K562 (cell line): ENCODE measurements around the gene FBXO27. TPM values are rescaled to one million over a fixed set of nuclear protein-coding genes. Genes with fewer than 3 reads are reported as not detected.
"Not testable (repeated sequence)": the region's sequence is repeated elsewhere in the genome, so short reads cannot be mapped to it uniquely, and the experiment has no call there.

Source experiments
- ATAC-seq: fragments of 200-7000 bp; cut with Tn5 transposase; 3 replicates; pipeline ENCODE4 v1.9.1; 2020; ENCODE audit warnings: moderate library complexity
- BruUV-seq: library from RNA; stranded (reverse); fragments of 400-500 nt; replicated peaks from 2 replicates; lab custom pipeline; 2021; lab: Mats Ljungman, UMichigan
- CTCF ChIA-PET: fragments of 300-600 bp; formaldehyde crosslinking; extraction: SDS; loops from one replicate; lab custom pipeline; 2021; ENCODE audit warnings: low intra/inter-chr PET ratio; lab: Yijun Ruan, JAX
- POLR2A ChIA-PET: fragments of 300-600, 350-650 bp; sonication (Branson Sonifier 250); formaldehyde crosslinking; extraction: SDS; loops from one replicate; lab custom pipeline; 2021; ENCODE audit warnings: antibody characterized with exemption, inconsistent platforms; lab: Yijun Ruan, JAX
- DNase-seq, 4 experiments: peaks; one replicate each; pipeline versions ENCODE4 v3.0.0 to v3.0.0-alpha.2; 2011 to 2018; ENCODE audit warnings: low spot score in 3 of 4, mixed read lengths in 3 of 4; ENCODE audit errors: extremely low read depth in 1 of 4
- FAIRE-seq: peaks from 2 replicates; lab custom pipeline; 2011; peaks lifted over from hg19 to GRCh38; lab: Jason Lieb, UNC
- H2AFZ ChIP-seq: 2 replicates; pipeline ENCODE4 v1.6.0; 2011; ENCODE audit warnings: low read depth, low read length, control low read depth, inconsistent platforms
- H3K27ac ChIP-seq: fragments of 200-600 bp; 3 replicates; pipeline ENCODE4 v1.8.0; 2011; ENCODE audit warnings: low read depth, mild to moderate bottlenecking, control low read depth, inconsistent platforms, low read length, moderate library complexity, mixed read lengths; ENCODE audit errors: extremely low read depth
- H3K27me3 ChIP-seq, 2 experiments: fragments of 300-600 bp in 1 of 2; 2 replicates in 1 of 2; 3 replicates in 1 of 2; pipeline versions ENCODE4 v1.6.0 to v1.8.0; 2011; ENCODE audit warnings: inconsistent platforms in 2 of 2, low read length in 2 of 2, mild to moderate bottlenecking in 1 of 2, mixed read lengths in 1 of 2, moderate library complexity in 1 of 2; ENCODE audit not compliant: control insufficient read depth in 2 of 2, insufficient read depth in 2 of 2
- H3K36me3 ChIP-seq: fragments of 300-600 bp; 3 replicates; pipeline ENCODE4 v1.8.0; 2011; ENCODE audit warnings: mild to moderate bottlenecking, low read length, inconsistent platforms; ENCODE audit not compliant: control insufficient read depth, insufficient read depth
- H3K4me1 ChIP-seq, 2 experiments: fragments of 200-600 bp in 1 of 2; replicated peaks in 1 of 2; 2 replicates in 1 of 2; 3 replicates in 1 of 2; pipeline versions ENCODE4 v1.5.1 to v1.8.0; 2011; ENCODE audit warnings: inconsistent platforms in 2 of 2, low read length in 2 of 2, mild to moderate bottlenecking in 1 of 2, mixed read lengths in 1 of 2, moderate library complexity in 1 of 2; ENCODE audit not compliant: control insufficient read depth in 2 of 2, insufficient read depth in 2 of 2
- H3K4me2 ChIP-seq: 2 replicates; pipeline ENCODE4 v1.6.1; 2011; ENCODE audit warnings: low read length, control low read depth, inconsistent platforms, mixed read lengths; ENCODE audit not compliant: insufficient read depth
- H3K4me3 ChIP-seq: fragments of 200-600 bp; sonication (generic), shearing (Covaris generic); 2 replicates; pipeline ENCODE4 v1.5.1; 2016; ENCODE audit warnings: control low read depth, inconsistent platforms
- H3K79me2 ChIP-seq: fragments of 200-600 bp; 3 replicates; pipeline ENCODE4 v1.8.0; 2011; ENCODE audit warnings: low read length, inconsistent platforms; ENCODE audit not compliant: control insufficient read depth, insufficient read depth
- H3K9ac ChIP-seq, 2 experiments: 2 replicates each; pipeline versions ENCODE4 v1.6.0 to v1.6.1; 2011; ENCODE audit warnings: low read depth in 2 of 2, low read length in 2 of 2, control low read depth in 1 of 2, inconsistent platforms in 1 of 2, mild to moderate bottlenecking in 1 of 2, mixed read lengths in 1 of 2; ENCODE audit not compliant: insufficient read depth in 1 of 2
- H3K9me1 ChIP-seq: one replicate; pipeline ENCODE4 v1.6.0; 2011; ENCODE audit warnings: inconsistent platforms, mild to moderate bottlenecking, low read length, moderate library complexity; ENCODE audit not compliant: control insufficient read depth, insufficient read depth
- H3K9me3 ChIP-seq: replicated peaks from 2 replicates; pipeline ENCODE4 v1.5.1; 2011; ENCODE audit warnings: low read depth, low read length, inconsistent platforms; ENCODE audit not compliant: control insufficient read depth, insufficient read depth
- H4K20me1 ChIP-seq: replicated peaks from 2 replicates; pipeline ENCODE4 v1.6.1; 2011; ENCODE audit warnings: low read length, inconsistent platforms, mixed read lengths; ENCODE audit not compliant: control insufficient read depth, insufficient read depth
- CEBPB ChIP-seq: fragments of 450-650 bp; IDR thresholded peaks from 2 replicates; pipeline ENCODE4 v1.6.1; 2016; ENCODE audit warnings: missing genetic modification characterization, missing compliant biosample characterization
- CEBPG ChIP-seq, 3 experiments: fragments of 200-800 bp in 1 of 3; sonication (Bioruptor generic) in 1 of 3; sonication (generic) in 1 of 3; formaldehyde crosslinking in 1 of 3; IDR thresholded peaks in 2 of 3; conservative IDR thresholded peaks in 1 of 3; 2 replicates each; pipeline versions ENCODE4 v1.6.1 to v1.8.0; 2016 to 2022; ENCODE audit warnings: missing compliant biosample characterization in 2 of 3, missing genetic modification characterization in 2 of 3, mild to moderate bottlenecking in 1 of 3, missing genetic modification reagents in 1 of 3
- DPF2 ChIP-seq: fragments of 450-650 bp; IDR thresholded peaks from 2 replicates; pipeline ENCODE4 v1.6.1; 2016
- NFE2 ChIP-seq: IDR thresholded peaks from 2 replicates; pipeline ENCODE4 v1.6.1; 2014; ENCODE audit warnings: antibody characterized with exemption, low read depth
- SMARCE1 ChIP-seq: fragments of 450-650 bp; IDR thresholded peaks from 2 replicates; pipeline ENCODE4 v1.7.1; 2016; ENCODE audit warnings: mild to moderate bottlenecking
- ZNF384 ChIP-seq: IDR thresholded peaks from 2 replicates; pipeline ENCODE4 v1.6.1; 2012; ENCODE audit warnings: low read depth, low read length, improper control_type of control experiment
- WGBS: fragments of 100-300 bp; shearing (Covaris generic); methylation state at CpG from one replicate; pipeline ENCODE4 v1.1.6; 2016; ENCODE audit warnings: low coverage, mixed read lengths; ENCODE audit not compliant: insufficient coverage; ENCODE audit errors: missing lambda C conversion rate; 5-methylcytosine and 5-hydroxymethylcytosine counted together
- in situ Hi-C: fragments of 300-500 bp; cut with MboI; formaldehyde crosslinking; loops from 4 replicates; pipeline ENCODE4 v1.15.0; 2018; ENCODE audit warnings: inconsistent platforms, mixed read lengths
- intact Hi-C: fragments of 100-400 bp; cut with micrococcal nuclease; formaldehyde crosslinking; loops from 2 replicates; pipeline ENCODE4 v1.14.2; 2022
- polyA plus RNA-seq, 8 experiments: library from polyadenylated mRNA; depleted of rRNA in 4 of 8; stranded (reverse) in 5 of 8; unstranded in 3 of 8; fragments of >200 nt; fragmentation: Nextera tagmentation in 2 of 8; fragmentation: Illumina TruSeq in 1 of 8; extraction: Ambion mirVana in 2 of 8; extraction: Trizol in 1 of 8; gene quantifications; 2 replicates each; pipeline versions ENCODE4 v1.2.1 to v1.2.3, GENCODE V29; 2011 to 2014; ENCODE audit warnings: inconsistent platforms in 1 of 8, missing spikeins in 1 of 8
- total RNA-seq, 7 experiments: library from RNA; depleted of rRNA in 6 of 7; stranded (reverse); fragments of >200 nt in 6 of 7; fragmentation: Illumina TruSeq in 2 of 7; extraction: Trizol in 2 of 7; gene quantifications; 2 replicates each; pipeline versions ENCODE4 v1.2.1 to v1.2.3, GENCODE V29; 2011 to 2021; ENCODE audit warnings: low replicate concordance in 1 of 7
- TF ChIP-seq, protein P1 (sequence below), 2 experiments: fragments of 450-650 bp; IDR thresholded peaks; 2 replicates each; pipeline ENCODE4 v1.6.1; 2018; ENCODE audit warnings: mild to moderate bottlenecking in 2 of 2, low read depth in 1 of 2; ENCODE audit not compliant: partially characterized antibody in 2 of 2

The FBXO27 gene
- total and polyA plus RNA-seq, 9 of the 15 experiments (the other 6 are each of a cell fraction or from before 2014, with no cell fraction given): 1.8 to 11.0 (median 6.3) TPM

DNA sequence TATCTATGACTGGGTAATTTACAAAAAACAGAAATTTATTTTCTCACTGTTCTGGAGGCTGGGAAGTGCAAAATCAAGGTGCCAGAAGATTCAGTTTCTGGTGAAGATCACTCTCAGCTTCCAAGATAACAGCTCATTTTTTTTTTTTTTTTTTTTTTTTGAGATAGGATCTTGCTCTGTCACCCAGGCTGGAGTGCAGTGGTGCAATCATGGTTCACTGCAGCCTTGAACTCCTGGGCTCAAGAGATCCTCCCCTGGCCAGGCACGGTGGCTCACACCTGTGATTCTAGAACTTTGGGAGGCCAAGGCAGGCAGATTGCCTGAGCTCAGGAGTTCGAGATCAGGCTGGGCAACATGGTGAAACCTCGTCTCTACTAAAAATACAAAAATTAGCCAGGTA lies 34.8 kb downstream of the FBXO27 start:
- TF ChIP-seq ZNF384 (peak; percentile 86), DPF2 (peak; percentile 54), NFE2 (peak; percentile 58), SMARCE1 (0 out of 2 replicates have a peak, but pooled peaks have one; percentile 30), CEBPG (CRISPR knock-in tag; IDR thresholded peaks at IDR 0.05) (0 out of 2 replicates have a peak, but pooled peaks have one; percentile 25), CEBPG (tag; conservative IDR thresholded peaks at IDR 0.05 in 1 of 2, IDR thresholded peaks at IDR 0.05 in 1 of 2) (peak in 1 of 2 experiments; percentile 48; a peak in 1 of 4 replicates), CEBPB (tag) (peak; percentile 73)
- TF ChIP-seq, protein P1, sequence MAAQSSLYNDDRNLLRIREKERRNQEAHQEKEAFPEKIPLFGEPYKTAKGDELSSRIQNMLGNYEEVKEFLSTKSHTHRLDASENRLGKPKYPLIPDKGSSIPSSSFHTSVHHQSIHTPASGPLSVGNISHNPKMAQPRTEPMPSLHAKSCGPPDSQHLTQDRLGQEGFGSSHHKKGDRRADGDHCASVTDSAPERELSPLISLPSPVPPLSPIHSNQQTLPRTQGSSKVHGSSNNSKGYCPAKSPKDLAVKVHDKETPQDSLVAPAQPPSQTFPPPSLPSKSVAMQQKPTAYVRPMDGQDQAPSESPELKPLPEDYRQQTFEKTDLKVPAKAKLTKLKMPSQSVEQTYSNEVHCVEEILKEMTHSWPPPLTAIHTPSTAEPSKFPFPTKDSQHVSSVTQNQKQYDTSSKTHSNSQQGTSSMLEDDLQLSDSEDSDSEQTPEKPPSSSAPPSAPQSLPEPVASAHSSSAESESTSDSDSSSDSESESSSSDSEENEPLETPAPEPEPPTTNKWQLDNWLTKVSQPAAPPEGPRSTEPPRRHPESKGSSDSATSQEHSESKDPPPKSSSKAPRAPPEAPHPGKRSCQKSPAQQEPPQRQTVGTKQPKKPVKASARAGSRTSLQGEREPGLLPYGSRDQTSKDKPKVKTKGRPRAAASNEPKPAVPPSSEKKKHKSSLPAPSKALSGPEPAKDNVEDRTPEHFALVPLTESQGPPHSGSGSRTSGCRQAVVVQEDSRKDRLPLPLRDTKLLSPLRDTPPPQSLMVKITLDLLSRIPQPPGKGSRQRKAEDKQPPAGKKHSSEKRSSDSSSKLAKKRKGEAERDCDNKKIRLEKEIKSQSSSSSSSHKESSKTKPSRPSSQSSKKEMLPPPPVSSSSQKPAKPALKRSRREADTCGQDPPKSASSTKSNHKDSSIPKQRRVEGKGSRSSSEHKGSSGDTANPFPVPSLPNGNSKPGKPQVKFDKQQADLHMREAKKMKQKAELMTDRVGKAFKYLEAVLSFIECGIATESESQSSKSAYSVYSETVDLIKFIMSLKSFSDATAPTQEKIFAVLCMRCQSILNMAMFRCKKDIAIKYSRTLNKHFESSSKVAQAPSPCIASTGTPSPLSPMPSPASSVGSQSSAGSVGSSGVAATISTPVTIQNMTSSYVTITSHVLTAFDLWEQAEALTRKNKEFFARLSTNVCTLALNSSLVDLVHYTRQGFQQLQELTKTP (IDR thresholded peaks at IDR 0.05; ENCODE audit: low read depth in 1 of 2, partially characterized antibody in 2 of 2): peak in 1 of 2 experiments; percentile 31
- H3K27me3 ChIP-seq: peaks cover 2 to 11% of the 10 kb centered on the region in 2 experiments; a peak in 2 of 5 replicates
- H3K79me2 ChIP-seq, H4K20me1 ChIP-seq, H3K36me3 ChIP-seq, H3K4me1 ChIP-seq, in situ Hi-C loops, H3K9ac ChIP-seq, DNase-seq, H3K9me3 ChIP-seq, intact Hi-C loops, BruUV-seq, H2AFZ ChIP-seq, H3K9me1 ChIP-seq, H3K27ac ChIP-seq, H3K4me2 ChIP-seq, CTCF ChIA-PET, H3K4me3 ChIP-seq, FAIRE-seq: not testable (repeated sequence)
- WGBS: 0% methylated on average over 1 of the region's 3 CpGs
- peak; percentile 42; the same call in 1 of the 3 replicates for ATAC-seq
- POLR2A ChIA-PET: interaction anchor here (1.1 to 1.3 kb wide), 2 partner anchors 8 to 13 kb away, joined by 3 to 6 read pairs; no protein-coding TSS in a partner anchor
